NOMO-1 (cell line): Measurements from ENCODE around the gene PHIP.
"Not testable (repeated sequence)": the region's sequence is repeated elsewhere in the genome, so short reads cannot be mapped to it uniquely, and the experiment has no call there.

Experiments used
- DNase-seq, 2 experiments: peaks; one replicate each; lab custom pipeline; 2025; ENCODE audit not compliant: unreplicated experiment in 2 of 2; lab: John Stamatoyannopoulos, UW

Gene PHIP

DNA sequence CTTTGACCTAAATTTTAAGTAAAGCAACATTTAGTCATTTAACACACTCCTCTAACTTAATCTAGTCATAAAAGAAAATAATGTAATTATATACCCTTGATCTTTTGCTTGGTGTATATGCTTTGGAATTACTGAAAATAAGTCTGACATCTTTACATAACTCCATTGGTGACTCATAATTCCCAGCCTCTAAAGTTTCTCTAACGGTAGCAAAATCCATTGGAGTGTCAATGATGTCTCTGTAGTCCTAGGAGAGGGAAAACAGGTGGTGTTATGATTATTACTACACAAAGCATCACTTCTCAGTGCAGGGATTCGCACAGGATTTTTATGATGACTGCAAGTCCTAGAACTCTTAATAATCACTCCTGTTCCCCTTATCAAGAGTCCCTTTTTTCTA is 130.5 kb downstream of the PHIP start:
- DNase-seq: no peak

DNA sequence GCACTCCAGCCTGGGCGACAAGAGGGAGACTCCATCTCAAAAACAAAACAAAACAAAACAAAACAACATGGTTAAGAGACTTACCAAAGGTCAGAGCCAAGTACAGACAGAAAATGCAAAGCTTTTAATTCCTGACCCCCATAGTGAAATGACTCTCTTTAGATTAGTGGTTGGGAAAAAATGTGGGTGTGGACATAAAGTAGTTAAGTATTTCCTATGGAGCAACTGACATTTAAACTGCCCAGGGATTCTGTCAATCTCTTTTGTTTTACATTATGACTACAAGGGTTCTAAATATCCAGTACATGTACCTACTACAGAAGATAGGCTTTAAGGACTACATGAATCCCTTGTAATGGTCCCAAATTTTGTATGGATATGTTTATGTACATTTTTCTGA is 135.6 kb downstream of the PHIP start:
- no peak for DNase-seq

DNA sequence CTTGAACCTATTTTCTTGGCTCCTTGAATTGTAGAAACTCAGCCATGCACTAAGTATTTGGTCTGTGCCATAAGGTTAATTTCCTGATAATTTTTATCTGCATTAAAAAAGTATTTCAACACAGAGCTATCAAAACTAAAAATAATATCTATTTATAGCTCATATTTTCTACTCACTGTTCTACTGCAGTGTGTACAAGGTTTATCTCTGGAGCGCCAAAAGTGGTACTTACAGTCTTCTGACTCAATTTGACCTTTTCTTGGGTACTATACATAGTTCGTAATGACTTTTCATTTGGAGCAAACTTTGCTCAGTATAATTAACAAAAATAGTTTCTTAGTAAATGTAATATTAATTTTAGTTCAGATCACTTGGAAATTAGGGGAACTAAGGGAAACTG is 141.5 kb downstream of the PHIP start:
- DNase-seq: no peak

DNA sequence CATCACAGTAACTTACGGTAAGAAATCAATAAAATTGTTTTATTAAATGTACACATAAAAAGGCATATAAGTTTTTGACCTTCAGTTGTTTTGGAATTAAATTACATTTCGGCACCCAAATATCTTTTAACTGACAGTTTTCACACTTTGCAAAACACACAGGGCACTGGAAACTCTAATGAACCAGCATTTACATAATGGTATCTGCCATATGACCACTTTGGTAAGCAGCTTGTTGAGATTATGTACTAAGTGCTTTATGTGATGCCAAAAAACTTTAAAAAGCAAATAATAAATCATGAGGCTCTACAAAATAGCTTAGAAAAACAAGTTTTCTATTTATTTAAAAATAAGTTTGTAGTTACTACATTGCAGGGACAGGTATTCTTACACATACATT is 142.5 kb downstream of the PHIP start:
- no peak for DNase-seq

DNA sequence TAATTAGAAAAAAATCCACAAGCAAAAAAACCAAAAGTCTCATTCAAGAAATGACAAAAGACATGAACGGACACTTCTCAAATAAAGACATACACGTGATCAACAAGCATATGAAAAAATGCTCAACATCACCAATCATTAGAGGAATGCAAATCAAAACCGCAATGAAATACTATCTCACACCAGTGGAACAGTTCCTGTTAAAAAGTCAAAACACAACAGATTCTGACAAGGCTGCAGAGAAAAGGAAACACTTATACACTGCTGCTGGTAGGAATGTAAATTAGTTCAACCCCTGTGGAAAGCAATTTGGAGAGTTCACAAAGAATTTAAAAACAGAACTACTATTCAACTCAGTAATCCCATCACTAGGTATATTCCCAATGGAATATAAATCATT is 152.7 kb downstream of the PHIP start:
- DNase-seq: no peak

DNA sequence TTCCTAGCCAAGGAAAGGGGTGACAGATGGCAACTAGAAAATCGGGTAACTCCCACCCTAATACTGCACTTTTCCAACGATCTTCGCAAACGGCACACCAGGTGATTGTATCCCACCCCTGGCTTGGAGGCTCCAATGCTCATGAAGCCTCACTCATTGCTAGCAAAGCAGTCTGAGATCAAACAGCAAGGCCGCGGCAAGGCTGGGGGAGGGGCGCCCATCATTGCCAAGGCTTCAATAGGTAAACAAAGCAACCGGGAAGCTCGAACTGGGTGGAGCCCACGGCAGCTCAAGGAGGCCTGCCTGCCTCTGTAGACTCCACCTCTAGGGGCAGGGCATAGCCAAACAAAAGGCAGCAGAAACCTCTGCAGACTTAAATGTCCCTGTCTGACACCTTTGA is 156.9 kb downstream of the PHIP start:
- not testable (repeated sequence) for DNase-seq

DNA sequence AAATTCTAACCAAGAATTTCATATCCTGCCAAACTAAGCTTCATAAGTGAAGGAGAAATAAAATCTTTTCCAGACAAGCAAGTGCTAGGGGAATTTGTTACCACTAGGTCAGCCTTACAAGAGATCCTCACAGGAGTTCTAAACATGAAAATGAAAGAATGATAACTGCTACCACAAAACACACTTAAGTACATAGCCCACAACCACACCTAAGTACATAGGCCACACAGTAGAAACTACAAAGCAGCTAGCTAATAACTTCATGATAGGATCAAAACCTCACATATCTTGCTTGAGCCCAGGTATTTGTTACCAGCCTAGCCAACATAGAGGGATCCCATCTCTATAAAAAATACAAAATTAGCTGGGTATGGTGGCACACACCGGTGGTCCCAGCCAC is 160.3 kb downstream of the PHIP start:
- no peak for DNase-seq

DNA sequence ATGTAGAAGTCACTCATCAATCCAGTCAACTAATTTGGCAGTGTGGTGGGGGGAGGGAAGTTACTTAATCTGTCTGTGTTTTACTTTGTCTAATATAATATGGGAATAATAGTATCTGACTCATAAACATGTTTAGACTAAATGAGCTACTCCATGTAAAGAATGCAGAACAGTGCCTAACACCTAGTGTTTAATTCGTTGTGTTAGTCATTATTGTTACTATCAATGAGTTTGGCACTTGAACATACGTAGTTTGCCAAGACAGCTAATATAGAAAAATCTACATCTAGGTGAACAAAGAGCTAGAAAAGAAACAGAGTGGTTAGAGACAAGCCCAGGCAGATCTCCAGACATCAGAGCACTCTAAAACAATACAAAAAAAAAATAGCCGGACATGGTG is 161.6 kb downstream of the PHIP start:
- no peak for DNase-seq

DNA sequence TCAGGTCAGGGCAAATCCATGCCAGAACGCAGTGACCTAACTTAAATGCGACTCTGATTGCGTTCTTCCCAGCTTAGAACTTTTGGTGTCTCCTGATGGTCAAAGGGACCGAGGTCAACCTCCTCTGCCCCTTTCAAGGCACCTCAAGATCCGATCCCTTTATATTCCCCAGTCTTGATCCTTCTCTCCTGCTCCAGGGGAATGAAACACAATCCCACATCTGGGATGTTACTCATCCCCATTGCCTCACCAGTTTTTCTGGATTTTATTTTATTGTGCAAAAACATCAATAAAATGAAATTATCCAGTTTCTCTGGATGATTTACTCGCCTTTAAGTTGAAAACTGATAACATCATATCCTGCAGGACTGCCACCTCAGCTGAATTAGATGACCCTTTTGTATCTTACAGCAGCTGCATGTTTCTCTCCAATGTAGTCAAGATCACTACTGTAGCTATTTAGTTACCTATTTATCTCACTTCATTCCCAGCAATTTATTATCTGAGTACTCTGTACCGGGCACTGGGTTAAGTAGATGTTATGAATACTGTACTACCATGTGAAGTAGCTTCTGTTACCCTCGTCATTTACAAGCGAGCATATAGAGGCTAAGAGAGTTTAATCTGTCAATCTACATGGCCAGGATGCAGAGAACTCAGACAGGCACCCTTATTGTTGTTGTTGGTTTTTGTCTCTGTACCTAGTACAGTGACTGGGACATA is 166.7 kb downstream of the PHIP start:
- DNase-seq: no peak

DNA sequence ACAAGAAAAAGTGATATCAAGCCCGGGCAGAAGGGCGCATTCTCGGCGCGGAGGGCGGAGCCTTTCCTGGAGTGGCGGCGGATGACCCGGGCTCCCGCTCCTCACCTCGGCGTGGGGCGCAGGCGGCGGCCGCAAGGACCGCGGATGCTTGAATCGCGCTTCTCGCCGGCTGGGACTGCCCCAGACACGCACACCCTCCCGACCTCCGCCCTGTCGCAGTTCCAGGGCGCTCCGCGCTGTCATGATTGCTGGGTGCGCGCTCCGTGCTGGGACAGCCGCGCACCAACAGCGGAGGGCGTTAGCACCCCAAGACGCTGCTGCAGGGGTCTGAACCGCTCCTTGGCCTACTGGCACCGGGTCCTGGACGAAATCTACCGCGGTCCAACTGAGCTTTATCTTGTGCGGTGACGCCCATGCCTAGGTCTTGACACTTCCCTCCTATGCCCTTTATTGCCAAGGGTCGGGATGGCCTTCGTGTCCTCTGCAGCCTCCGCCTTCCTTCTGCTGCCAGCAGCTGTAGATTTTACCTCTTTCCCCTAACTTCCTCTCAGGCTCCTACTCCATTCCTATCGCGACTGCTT is 167.4 kb downstream of the PHIP start:
- no peak for DNase-seq

DNA sequence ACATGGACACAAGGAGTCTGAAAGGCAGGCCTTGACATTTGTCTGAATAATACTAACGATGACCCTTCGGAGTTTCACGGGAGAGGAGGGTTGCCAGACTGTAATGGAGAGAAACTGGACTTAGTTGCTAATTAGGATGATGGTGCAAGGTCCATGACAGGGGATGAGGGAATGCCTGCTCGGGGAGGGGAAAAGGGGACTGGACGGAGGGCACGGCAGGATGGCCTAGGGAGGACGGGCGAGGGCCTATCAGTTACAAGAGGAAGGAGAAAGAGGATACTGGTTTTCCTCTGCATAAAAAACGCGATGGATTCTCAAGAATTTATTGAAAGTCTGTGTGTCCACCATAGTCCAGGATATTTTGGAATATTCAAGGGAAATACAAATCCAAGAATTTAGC is 168.0 kb downstream of the PHIP start:
- DNase-seq: no peak

DNA sequence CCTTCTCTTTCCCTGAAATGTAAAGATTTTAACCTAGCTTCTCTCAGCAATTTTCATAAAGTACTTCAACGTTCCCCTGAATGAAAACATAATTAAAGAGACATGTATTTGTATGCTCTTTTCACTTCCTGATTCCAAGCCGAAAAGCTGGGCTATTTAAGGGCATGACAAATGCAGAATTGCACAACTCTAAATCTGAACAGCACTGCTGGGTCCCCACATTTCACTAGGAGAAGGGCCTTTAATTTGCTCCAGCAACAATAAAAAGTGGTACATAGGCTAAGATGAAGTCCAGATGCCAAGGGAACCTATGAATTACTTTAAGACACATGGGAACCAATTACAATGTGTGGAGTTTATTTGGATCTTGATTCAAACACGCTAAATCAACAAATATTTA is 168.7 kb downstream of the PHIP start:
- DNase-seq: peak; percentile 63 to 90

DNA sequence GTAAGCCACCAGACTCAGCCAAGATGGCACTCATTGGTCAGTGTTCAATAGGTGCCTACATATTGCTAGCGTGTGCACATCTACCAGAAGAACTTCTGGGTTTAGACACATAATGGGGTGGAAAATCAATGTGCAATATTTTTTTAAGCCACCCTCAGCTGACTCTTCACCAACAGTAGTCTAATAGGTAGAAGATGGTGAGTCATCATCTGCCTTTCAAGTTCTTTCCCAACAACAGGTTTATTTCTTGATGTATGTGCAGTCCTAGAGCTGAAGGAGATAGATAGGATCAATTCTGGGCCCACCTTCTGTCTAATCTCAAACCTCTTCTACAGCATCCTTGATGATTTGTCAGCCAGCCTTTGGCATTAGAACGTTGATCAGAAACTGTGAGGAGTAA is 169.4 kb downstream of the PHIP start:
- no peak for DNase-seq

DNA sequence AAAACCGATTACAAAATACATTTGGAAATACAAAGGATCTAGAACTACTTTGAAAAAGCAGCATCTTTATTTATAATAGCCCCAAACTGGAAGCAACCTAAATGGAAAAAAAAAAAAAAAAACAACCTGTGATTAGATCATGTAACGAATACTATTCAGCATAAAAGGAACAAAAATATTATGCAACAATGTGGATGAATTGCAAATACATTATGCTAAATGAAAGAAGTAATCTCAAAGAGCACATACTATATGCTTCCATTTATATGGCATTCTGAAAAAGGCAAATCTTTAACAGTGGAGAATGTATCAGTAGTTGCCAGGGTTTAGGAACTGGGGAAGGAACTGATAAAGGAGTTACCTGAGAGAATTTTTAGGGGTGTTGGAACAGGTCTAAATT is 181.8 kb downstream of the PHIP start:
- DNase-seq: peak in 1 of 2 experiments; percentile 14

DNA sequence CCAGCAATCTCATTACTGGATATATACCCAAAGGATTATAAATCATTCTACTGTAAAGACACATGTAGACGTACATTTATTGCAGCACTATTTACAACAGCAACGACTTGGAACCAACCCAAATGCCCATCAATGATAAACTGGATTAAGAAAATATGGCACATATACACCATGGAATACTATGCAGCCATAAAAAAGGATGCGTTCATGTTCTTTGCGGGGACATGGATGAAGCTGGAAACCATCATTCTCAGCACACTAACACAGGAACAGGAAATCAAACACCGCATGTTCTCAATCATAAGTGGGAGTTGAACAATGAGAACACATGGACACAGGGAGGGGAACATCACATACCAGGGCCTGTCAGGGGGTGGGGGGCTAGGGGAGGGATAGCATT is 188.2 kb downstream of the PHIP start:
- DNase-seq: not testable (repeated sequence)
